Amygdala (tissue), 56 donors: ENCODE data around the gene ERCC1.
"Not testable (repeated sequence)": the region's sequence is repeated elsewhere in the genome, so short reads cannot be mapped to it uniquely, and the experiment has no call there.

Source experiments
- DNase-seq, 56 donors: peaks; one replicate each; lab custom pipeline; 2025; lab: John Stamatoyannopoulos, UW

Gene ERCC1

DNA sequence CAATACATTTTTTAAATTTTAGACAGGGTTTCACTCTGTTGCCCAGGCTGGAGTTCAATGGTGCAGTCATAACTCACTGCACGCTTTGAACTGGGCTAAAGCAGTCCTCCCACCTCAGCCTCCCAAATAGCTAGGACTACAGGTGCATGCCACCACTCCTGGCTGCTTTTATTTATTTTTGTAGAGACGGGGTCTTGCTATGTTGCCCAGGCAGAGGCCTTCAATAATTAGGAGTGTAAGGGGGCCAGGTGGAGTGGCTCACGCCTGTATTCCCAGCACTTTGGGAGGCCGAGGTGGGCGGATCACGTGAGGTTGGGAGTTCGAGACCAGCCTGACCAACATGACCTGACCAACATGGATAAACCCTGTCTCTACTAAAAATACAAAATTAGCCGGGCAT lies 8.8 kb upstream of the ERCC1 start:
- DNase-seq: not testable (repeated sequence)

GRCh38 chr19:45431008-45431407 lies 7.3 kb upstream of the ERCC1 start:
- DNase-seq: not testable (repeated sequence)

- DNase-seq: not testable (repeated sequence)
Measured at GRCh38 chr19:45429896-45430295, 6.2 kb upstream of the ERCC1 start.

GRCh38 chr19:45428384-45429231 lies 4.9 kb upstream of the ERCC1 start:
- DNase-seq: peak in 5 of 56 donors; percentile 14 to 34 (median 27)

GRCh38 chr19:45424191-45425058 lies 708 bp upstream of the ERCC1 start:
- DNase-seq: peak in 13 of 56 donors; percentile 13 to 64 (median 48)

DNA sequence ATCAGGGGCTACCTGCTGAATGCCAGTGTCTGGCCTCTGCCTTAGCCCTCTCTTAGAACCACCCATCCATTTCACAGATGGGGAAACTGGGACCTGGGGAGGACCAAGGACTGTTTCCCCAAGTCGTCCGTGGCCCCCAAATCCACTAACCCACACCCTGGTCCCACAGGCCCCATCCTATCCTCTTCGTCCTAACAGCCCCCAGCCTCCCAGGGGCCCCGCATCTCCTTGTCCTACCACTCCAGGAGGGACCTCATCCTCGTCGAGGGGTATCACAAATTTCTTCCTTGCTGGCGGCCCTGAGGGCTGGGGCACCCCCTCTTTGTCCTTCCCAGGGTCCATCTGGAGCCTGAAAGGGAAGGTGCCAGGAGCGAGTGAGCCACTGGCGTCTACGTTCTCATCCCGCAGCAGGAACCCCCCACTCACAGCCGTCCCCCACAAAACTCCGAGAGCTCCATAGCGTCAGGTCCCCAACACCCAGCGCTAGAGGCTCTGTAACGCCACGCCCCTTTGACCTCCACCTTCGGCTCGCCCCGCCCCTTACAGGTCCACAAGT lies 606 bp downstream of the ERCC1 start:
- DNase-seq: no peak

GRCh38 chr19:45421947-45422498 lies 1.7 kb downstream of the ERCC1 start:
- no peak for DNase-seq

GRCh38 chr19:45420871-45421270 lies 2.8 kb downstream of the ERCC1 start:
- no peak for DNase-seq

DNA sequence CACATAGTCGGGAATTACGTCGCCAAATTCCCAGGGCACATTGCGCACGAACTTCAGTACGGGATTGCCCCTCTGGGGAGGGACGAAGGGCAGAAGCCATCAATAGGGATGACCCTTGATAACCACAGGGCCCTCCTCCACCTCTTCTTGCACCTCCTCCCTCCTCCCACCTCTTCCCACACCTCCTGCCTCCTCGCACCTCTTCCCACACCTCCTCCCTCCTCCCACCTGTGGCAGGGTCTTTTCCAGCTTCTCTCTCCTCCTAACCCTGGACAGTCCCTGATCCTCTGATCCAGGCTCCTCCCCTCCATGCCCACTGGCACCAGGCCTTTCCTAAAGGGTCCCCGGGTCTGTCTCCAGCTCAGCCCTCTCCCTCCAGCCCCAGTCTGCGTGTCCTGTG lies 3.4 kb downstream of the ERCC1 start:
- no peak for DNase-seq

DNA sequence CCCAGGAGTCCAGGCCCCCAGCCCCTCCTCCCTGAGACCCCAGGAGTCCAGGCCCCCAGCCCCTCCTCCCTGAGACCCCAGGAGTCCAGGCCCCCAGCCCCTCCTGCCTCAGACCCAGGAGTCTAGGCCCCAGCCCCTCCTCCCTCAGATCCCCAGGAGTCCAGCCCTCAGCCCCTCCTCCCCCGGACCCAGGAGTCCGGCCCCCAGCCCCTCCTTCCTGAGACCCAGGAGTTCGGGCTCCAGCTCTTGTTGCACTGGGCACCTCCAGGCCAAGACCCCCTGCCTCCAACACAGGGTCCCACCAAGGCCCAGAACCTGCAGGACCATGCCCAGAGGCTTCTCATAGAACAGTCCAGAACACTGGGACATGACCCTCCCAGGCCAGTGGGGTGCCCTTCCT lies 3.8 kb downstream of the ERCC1 start:
- no peak for DNase-seq

- peak in 32 of 56 donors; percentile 10 to 67 (median 27) for DNase-seq
Measured at GRCh38 chr19:45419396-45419795, 4.3 kb downstream of the ERCC1 start.

DNA sequence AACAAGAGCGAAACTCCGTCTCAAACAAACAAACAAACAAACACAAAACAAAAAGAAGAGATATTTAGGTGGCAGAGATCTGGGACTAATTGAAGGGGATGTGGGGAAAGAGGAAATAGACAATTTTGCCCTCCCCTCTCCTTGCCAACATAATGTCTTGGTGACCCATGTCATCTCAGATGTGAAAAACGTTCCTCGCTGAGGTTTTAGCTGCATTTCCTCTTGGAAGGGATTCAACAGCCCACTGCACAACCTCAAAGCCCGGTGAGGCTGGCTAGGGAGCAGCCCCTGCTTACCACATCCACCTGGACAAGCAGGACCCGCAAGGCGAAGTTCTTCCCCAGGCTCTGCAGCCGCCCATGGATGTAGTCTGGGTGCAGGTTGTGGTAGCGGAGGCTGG lies 4.9 kb downstream of the ERCC1 start:
- DNase-seq: no peak

- no peak for DNase-seq
Measured at GRCh38 chr19:45417151-45417550, 6.6 kb downstream of the ERCC1 start.

DNA sequence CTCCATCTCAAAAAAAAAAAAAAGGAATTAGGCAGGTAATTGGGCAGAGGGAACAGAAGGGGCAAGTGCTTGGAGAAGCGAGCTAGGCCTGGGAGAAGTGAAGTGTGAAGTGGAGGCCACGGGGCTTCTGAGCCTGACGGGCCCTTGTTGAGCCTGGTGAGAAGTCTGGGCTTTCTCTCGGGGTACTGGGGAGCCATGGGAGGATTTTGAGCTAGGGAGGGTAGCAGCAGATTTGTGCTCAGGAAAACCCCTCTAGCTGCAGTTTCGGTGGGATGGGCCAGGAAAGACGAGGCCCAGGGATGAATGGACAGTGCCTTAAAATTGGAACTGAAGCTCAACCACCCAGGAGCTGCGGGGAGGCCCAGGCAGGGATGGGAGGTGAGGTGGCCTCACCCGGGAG lies 9.2 kb downstream of the ERCC1 start:
- no peak for DNase-seq

DNA sequence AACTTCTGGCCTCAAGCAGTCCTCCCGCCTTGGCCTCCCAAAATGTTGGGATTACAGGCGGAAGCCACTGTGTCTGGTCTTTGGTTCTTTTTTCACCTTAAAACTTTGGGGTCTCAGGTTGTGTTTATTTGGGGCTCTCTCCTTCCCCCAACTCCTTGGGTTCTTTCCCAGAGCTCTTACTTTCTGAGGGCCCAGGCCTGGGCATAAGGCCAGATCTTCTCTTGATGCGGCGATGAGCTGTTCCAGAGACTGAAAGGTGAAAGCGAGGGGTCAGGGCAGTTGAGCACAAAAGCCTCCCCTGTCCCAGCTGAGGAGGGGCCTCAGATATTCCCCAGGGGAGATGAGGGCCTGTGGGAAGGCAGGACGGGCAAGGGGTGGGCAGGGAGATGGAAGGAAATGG lies 10.2 kb downstream of the ERCC1 start:
- no peak for DNase-seq

GRCh38 chr19:45410330-45410729 lies 13.4 kb downstream of the ERCC1 start:
- not testable (repeated sequence) for DNase-seq

- no peak for DNase-seq
Measured at GRCh38 chr19:45409557-45409920, 14.2 kb downstream of the ERCC1 start.

DNA sequence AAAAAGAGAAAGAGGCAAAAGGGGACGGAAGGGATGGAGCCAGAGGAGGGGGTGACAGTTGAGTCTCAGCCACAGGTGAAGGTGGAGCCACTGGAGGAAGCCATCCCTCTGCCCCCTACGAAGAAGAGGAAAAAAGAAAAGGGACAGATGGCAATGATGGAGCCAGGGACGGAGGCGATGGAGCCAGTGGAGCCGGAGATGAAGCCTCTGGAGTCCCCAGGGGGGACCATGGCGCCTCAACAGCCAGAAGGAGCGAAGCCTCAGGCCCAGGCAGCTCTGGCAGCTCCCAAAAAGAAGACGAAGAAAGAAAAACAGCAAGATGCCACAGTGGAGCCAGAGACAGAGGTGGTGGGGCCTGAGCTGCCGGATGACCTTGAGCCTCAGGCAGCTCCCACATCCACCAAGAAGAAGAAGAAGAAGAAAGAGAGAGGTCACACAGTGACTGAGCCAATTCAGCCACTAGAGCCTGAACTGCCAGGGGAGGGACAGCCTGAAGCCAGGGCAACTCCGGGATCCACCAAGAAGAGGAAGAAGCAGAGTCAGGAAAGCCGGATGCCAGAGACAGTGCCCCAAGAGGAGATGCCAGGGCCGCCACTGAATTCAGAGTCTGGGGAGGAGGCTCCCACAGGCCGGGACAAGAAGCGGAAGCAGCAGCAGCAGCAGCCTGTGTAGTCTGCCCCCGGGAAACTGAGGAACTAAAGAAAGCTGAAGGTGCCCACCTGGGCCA lies 14.7 kb downstream of the ERCC1 start:
- DNase-seq: peak in 1 of 56 donors; percentile 2

- DNase-seq: no peak
Measured at GRCh38 chr19:45408121-45408520, 15.6 kb downstream of the ERCC1 start.

DNA sequence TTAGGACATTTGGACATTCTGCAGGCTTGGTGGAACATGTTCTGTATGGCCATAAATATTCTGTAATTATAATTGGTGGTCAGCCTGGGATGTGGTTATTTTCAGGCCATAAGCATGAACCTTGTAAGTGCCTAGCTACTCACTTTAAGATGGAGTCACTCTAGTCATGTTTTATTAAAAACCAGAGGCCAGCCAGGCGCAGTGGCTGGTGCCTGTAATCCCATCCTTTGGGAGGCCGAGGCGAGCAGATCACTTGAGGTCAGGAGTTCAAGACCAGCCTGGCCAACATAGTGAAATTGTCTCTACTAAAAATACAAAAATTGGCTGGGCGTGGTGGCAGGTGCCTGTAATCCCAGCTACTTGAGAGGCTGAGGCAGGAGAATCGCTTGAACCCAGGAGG lies 16.1 kb downstream of the ERCC1 start:
- DNase-seq: not testable (repeated sequence)

GRCh38 chr19:45407091-45407375 lies 16.7 kb downstream of the ERCC1 start:
- DNase-seq: no peak
